GM21619 (cell line): ENCODE data around the gene MUC21.

ENCODE experiments used
- ATAC-seq: cut with Tn5 transposase; IDR thresholded peaks from one replicate; pipeline ENCODE4 v1.9.1; 2021; ENCODE audit not compliant: unreplicated experiment

Gene MUC21

DNA sequence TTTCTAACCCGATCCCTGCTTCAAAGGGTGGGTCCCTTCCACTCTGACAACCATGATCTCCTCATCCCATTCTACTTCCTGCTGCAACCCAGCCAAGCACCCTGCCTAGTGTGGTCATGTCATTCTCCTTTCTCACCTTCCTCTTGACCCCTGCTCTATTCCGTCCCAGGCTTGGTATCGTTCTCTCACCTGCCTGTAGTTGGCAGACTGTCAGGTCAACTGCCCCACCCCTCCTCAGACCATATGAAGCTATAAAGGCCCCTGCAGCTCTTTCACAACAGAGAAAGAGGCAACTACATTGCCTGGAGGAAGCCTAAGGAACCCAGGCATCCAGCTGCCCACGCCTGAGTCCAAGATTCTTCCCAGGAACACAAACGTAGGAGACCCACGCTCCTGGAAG is at the start of gene MUC21:
Gene MUC21, plus strand, starts transcription at position 280 of the 400 bp plus-strand sequence. CDS start 241 bp downstream, outside the sequence.
- ATAC-seq: no peak

DNA sequence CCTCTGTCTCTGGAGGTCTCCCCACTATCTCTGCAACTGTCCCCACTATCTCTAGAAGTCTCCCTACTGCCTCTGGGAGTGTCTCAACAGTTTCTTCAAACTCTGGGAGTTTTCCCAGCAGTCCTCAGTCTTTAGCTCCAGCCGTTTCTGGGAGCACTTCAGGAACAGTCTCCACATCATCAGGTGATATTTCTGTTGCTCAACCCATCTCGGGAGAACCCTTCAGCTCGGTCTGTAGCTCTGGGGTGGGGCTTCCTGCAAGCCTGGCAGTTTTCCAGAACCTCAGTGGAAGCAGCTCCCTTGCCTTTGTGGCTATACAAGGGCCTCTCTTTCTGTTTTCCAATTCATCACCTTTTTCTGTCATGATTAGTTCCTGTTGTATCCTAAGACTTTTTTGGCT is 48.5 kb upstream of the MUC21 start:
- no peak for ATAC-seq

DNA sequence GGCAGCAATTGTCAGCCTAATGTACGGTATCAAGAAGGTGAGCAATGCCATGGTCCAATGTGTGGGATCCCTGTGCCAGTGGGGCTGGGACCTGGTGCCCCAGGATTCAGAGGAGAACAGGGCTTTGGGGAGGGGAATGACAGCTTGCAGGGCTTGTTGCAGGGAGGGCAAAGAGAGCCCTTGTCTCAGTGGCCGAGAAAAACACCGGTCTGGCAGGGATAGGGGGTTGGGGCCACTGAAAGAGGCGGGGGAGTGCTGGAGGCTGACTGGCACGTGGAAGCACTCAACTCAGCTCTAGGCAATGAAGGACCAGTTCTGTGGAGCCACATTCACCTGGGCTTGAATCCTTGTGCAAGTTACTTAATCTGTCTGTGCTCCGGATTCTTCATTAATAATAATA is 46.3 kb upstream of the MUC21 start:
- no peak for ATAC-seq

DNA sequence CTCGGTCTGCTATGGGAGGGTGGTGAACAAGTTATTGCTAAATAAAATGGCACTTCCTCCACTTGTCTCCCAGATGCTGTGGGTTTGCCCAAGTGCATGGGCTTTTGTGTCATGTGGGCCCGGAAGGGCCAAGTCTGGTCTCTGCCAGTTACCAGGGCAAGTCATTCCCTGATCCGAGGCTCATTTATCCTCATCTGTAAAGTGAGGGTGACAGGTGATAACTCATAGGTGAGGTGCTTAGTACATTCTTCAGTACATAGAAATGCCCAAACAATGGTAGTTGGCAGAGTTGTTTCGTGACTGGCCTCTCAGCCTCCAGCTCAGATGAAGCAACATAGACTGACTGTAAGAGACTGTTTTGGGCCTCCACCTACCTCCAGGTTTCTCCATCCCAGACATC is 44.8 kb upstream of the MUC21 start:
- ATAC-seq: no peak

DNA sequence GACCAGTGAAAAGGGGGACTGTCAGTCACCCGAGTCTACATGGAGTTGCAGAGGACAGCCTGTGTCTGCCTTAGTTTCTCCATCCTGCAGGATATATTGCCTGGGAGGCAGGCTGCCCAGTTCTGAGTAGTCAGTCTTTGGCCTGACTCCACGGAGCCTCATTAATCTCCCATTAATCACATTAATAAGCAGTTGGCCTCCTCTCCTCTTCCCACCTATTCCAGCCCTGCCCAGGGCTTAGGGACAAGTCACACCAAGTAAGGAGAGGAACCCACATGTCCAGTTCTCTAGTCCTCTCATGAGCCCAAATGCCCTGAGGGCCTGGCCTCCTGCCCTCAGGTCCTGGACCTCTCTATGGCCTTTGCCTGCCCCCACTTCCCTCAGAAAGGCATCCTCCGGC is 44.0 kb upstream of the MUC21 start:
- no peak for ATAC-seq

DNA sequence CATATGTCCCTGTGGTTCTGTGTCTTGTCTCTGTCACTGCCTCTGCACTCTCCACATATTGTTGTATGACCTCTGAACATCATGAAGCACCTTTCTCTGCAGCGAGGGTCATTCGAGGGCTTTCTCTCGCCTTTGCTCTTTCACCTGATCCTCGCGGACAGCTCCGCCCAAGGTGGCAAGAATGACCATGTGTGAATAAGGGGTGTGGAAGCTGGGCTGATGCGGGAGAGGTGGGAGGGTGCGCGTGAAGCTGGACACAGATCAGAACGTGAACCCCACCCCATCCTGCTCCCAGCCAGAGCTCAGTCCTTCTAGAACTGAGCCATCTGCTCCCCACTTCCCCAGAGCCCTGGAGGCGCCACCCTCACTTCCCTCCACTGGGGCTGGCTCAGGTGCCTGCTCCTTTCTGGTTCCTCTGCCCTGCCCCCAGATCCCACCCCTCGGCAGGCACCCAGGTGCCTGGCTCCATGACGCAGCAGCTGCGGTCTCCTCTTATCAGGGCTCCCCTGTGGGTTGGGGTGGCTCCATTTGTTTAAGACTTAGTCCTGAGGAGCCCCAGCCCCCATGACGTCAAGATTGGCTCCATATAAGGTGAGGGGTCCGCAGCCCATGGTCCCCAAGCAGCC is 43.0 kb upstream of the MUC21 start, which contains the start of gene MUCL3:
Gene MUCL3, plus strand, starts transcription at position 613 of the 626 bp plus-strand sequence. CDS start 27 bp downstream, outside the sequence.
- no peak for ATAC-seq

DNA sequence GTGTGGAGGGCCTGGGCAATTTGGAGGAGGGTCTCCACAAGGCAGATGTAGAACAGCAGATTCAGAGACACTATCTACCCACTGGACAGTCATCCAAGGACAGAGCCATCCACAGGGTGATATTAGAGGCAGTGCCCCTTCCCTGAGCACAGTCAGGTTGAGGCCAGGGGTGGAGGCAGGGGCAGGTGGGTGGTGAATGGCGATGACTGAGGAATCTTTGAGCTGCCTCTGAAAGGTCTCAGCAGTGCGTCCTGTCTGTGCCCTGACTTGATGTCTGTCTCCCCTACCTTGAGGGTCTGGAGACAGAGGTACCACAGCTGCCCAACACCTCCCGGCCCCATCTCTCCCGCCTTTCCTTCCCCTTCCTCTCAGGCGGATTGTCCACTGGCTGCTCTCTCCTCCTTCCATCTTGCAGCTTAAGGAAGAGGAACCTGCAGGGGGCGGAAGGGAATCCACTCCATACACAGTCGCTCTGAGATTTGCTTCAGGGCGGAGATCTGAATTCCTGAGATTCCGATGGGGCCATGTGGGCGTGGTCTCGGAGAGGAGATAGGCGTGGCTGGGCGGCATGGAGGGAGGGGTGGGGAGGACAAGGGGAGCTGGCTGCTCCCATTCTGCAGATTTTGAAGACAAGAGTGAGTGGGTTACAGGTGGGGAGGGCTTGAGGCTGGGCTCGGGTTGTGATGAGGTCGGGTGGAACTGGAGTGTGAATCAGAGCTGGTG is 41.0 kb upstream of the MUC21 start:
- no peak for ATAC-seq

DNA sequence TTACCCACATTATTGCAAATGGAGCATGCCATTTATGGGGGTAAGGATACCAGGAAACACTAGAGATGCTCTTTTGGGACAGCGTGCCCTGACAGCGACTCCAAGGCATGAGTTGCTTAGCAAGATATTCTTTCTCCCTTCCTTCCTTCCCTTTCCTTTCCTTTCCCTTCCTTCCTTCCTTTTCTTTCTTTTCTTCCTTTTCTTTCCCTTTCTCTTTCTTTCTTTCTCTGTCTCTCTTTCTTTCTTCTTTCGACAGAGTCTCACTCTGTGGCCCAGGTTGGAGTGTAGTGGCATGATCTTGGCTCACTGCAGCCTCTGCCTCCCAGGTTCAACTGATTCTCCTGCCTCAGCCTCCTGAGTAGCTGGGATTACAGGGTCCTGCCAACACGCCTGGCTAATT is 39.5 kb upstream of the MUC21 start:
- no peak for ATAC-seq

DNA sequence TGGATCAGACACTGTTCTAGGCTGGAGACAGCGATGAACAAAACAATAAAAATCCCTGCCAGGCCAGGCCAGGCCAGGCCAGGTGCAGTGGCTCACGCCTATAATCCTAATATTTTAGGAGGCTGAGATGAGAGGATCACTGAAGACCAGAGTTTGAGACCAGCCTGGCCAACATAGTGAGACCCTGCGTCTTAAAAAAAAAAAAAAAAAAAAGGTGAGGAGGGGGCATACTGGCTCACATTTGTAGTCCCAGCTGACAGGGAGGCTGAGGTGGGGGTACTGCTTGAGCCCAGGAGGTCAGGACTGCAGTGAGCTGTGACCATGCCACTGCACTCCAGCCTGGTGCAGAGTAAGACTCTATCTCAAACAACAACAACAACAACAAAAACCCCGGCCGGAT is 38.2 kb upstream of the MUC21 start:
- ATAC-seq: no peak

DNA sequence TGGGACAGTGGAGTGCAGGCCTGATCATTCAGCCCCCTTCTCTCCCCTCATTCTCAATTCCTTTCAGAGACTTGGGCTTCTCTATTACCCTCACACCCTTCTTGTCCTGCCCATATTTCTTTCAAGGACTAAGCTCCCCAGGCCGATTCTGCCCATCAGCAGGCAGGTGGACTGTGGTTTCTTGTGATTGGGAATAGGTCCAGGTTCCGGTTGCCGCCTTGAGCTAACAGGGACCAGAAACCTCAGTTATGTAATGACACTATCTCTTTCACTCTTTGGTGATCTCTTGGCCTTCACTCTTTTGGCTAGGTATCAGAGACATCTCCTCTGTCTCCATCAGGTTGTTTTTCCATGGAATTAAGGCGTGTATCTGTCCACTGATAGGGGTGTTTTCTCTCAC is 36.3 kb upstream of the MUC21 start:
- ATAC-seq: no peak

DNA sequence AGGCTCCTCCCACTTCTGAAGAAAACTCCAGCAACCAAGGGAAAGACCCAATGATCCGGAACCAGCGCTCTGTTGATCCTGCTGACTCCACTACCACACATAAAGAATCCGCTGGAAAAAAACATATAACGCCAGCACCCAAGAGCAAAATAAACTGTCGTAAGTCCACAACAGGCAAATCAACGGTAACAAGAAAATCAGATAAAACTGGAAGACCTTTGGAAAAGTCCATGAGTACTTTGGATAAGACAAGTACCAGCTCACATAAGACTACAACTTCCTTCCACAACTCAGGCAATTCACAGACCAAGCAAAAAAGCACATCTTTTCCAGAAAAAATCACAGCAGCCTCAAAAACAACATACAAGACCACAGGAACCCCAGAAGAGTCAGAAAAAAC is 34.7 kb upstream of the MUC21 start:
- no peak for ATAC-seq

DNA sequence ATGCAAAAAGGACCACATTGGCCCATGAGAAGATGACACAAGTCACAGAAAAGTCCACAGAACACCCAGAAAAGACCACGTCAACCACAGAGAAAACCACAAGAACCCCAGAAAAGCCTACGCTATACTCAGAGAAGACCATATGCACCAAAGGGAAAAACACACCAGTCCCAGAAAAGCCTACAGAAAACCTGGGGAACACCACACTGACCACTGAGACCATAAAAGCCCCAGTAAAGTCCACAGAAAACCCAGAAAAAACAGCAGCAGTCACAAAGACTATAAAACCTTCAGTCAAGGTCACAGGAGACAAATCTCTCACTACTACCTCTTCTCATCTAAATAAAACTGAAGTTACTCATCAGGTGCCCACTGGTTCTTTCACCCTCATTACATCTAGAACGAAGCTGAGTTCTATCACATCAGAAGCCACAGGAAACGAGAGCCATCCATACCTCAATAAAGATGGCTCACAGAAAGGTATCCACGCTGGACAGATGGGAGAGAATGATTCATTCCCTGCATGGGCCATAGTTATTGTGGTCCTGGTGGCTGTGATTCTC is 31.5 kb upstream of the MUC21 start:
- no peak for ATAC-seq

DNA sequence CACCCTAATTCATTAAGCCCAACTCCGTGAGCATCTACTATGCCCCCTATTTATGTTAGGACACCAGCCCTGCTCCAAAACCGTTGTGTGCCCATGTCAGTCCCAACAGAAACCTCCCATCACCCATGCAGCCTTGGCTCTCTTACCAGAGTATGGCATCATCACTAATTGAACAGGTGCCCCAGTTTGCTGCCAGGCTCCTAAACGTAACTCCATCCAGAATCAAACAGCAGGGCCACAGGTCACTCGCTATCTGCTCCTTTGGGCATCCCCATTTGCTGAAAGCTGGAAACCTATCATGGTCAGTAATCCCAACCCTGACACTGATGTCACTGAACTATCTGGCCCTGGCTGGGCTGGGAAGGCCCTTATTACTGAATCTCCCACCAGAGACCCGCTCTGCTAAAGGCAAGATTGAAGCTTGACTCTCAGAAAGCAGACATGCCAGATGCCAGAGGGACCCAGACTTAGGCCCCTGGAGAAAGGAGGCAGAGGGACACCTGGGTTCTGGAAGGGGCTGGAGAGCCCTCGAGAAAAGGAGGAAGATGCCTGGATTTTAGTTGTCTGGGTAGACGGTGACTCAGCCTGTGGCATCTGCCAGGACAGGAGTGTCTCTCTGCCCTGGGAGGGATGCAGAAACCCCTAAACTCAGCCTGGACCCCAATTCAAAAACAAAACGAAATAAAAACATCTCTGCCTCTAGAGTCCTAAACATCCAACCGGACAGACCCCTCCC is 28.7 kb upstream of the MUC21 start:
- ATAC-seq: no peak

DNA sequence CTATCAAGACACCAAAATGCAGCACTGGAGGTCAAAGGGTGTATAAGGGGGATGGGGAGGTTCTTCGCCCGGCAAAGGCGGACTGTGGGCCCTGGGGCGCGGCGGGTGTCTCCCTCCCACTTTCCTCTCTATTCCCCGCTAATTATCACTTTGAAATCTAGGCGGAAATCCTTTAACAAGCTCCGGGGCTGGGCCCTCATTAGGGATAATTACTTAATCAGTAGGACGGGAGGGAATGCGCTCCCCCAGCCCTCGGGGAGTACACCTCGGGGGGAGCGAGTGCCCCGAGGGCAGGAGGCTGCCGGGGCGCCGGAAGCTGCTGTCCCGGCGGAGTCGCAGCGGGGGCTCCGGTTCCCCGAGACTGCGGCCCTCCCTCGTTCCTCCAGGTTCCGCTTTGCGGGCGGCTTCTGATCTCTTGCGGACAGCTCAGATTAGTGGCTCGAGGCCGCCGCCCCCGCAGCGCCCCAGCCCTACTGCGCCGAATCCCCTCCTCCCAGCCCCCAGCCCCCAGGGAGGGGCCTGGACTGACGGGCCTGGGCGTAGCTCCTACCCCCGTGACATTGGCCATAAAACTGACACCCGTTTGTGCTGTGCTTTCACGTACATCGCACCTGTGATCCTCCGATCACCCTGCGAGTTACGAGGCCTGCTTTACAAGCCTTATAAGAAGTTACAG is 28.0 kb upstream of the MUC21 start:
- ATAC-seq: peak; percentile 65

DNA sequence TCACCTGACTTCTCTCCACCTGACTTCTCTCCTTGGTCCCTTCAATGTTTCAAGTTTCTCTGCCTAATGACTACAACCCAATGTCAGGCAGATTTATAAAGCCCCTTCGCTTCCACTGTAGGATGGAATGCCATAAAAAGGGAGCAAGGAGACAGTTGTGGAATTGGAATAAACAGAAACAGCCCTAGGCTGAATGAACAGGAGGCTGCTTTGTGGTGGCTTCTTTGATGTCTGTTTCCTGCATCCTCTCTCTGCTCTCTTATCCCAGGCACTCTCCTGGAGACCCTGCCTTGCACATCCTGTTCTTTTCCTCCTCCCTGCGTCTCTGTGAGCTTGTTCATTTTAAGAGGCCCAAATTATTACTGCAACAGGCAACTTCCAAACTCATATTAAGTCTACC is 25.8 kb upstream of the MUC21 start:
- no peak for ATAC-seq

DNA sequence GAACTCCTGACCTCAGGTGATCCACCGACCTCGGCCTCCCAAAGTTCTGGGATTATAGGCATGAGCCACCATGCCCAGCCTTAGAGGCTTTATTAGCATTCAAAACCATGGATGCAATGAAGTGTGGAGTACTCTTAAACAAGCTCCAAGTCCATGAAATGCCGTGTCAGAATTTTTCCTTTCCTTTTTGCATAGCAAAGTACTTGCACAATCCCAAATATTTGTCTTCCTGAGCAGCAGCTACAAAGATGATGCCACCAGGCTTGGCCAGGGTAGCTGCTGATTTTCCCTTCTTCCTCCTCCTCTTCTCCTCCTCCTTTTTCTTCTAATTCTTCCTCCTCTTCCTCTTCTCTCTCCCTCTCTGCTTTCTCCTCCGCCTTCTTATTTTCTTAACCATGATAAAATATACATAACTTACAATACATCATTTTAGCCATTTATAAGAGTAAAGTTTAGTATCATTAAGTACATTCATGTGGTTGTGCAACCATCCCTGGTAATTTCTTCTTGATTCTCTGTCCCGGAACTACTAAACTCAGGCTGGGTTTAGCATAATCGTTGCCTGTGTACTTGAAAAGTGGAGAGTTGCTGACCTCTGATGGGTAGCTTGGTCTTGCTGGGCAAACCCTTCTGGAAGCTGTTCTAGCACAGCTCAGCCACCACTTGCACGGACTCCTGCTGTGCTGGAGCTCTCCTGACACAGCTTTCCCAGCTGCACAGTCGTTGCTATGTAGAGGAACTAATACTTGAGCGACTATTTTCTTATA is 22.4 kb upstream of the MUC21 start:
- no peak for ATAC-seq

DNA sequence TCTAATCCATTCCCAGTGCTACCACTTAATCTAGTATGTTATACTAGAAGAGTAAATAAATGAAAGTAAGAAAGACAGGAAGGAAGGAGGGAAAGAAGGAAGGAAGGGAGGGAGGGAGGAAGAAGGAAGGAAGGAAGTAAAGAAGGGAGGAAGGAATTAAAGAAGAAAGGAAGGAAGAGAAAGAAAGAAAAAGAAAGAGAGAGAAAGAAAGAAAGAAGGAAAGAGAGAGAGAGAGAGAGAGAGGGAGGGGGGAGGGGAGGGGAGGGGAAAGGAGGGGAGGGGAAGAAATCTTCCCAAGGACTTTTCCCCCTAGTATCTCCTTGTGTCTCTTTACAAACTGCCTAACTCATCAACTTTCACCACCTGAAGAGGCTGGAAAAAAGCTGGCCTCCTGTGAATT is 20.8 kb upstream of the MUC21 start:
- no peak for ATAC-seq

DNA sequence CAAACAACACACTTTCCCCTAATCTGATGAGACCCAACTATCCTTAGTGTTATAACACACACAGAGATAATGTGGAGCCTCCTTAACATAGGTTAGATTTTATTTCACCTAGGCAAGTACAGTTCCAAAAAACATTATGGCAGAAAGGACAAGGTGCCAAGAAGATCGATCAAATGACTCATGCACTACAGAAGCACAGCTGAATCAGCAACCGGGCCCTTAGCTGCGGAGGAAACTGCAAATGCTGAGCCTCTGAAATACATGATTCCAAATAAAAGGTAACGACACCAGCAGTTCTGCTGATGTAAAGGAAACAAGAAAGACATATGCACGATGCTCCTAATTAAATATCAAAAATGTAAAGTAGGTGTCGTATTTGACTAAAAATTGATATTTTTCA is 19.9 kb upstream of the MUC21 start:
- no peak for ATAC-seq

DNA sequence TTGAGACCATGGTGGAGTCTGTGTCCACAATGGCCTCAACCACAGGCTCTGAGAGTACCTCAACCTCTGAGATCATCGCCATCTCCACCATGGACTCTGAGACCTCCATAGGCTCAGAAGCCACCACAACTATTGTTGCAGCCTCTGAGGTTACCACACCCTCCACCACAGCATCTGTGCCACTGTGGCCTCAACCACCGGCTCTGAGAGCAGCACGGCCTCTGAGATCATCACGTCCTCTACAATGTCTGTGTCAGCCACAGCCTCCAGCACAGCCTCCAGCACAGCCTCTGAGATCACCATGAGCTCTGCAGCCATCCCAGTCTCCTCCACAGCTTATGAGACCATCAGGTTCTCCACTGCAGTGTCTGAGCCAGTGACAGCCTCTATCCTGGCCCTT is 19.4 kb upstream of the MUC21 start:
- ATAC-seq: no peak

DNA sequence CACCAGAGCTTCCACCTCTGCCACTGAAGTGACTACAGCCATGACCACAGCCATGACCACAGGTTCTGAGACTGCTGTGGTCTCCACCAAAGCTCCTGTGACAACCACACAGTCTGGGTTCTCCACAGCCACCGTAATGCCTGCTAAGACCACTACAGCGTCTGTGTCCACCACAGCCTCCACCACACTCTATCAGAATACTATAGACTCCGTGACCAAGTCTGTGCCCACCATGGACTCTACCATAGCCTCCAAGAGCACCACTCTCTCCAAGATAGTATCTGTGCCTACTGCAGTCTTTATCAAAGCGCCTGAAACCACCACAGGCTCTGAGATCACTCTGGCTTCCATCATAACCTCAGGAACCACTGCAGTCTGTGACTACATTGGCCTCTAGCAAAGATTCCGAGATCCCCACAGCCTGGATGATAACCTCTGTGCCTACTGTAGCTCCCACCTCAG is 18.3 kb upstream of the MUC21 start:
- no peak for ATAC-seq
